ENCODE results near the gene MTCL1. TPM values are rescaled to one million over a fixed set of nuclear protein-coding genes. Genes with fewer than 3 reads are reported as not detected.

The MTCL1 gene
- total RNA-seq, 1 donor from 2014 or later, result 0.50 TPM

DNA sequence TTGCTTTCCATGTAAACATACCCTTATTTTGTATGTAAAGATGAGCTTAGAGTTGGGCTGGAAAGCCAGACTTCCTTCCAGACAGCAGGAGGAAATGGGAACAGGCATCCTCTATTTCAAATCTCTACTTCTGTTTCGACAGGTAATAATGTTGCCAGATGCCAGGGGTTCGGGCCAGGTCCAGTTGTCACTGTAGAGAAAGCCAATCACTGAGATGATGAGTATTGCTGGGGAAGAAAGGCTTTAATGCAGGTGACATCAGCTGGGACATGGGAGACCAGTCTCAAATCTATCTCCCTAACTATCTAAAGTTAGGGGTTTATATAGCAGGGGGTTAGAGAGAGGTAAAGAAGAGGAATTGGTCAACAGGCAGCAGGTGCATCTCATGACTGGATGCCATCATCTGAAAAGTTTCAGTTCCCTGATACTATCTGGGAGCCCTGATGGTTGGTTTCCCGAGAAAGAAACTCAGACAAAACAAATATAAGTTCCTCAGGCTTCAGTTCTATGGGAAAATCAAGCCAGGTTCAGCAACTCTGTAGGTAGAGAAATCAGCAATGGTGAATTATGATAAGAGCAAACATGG is 9.3 kb upstream of the MTCL1 start:
- Mint-ChIP-seq H3K4me3 (ENCODE audit: low read depth) (no peak overlapping the region), H3K27me3 (ENCODE audit: low read depth) (peaks cover 12% of the 10 kb centered on the region), H3K9me3 (no peaks in the 10 kb centered on the region), H3K36me3 (ENCODE audit: low read depth) (no peaks in the 10 kb centered on the region), H3K4me1 (ENCODE audit: low read depth) (no peaks in the 10 kb centered on the region), H3K27ac (no peak overlapping the region)
- DNase-seq (ENCODE audit: low spot score), result no peak
- intact Hi-C loops (cut with micrococcal nuclease), result loop anchor here (1.0 to 5.0 kb wide), 2 partner anchors 292 to 451 kb away; no protein-coding TSS in a partner anchor

DNA sequence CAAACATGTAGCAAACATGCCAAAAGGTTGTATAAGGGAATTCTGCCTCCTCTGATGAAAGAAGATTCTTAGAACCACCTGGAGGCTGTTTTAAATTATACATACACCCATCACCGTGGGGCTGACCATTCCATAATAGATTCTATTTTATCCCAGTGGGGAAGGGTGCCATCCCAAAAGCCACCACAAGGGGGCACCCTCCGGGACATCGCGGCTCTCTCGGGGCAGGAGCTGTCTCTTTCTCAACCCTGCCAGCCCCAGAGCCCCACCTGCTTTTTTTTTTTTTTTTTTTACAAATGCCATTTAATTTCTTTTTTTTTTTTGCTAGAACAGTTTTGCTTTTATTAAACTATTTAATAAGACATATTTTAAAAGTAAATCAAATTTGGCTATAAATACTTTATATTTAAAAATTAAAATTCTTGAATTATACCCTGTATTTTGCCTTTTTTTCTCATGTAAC is 8.6 kb upstream of the MTCL1 start:
- Mint-ChIP-seq H3K9me3 (no peaks in the 10 kb centered on the region), H3K4me1 (ENCODE audit: low read depth) (no peaks in the 10 kb centered on the region), H3K36me3 (ENCODE audit: low read depth) (no peaks in the 10 kb centered on the region), H3K27me3 (ENCODE audit: low read depth) (peaks cover 19% of the 10 kb centered on the region), H3K27ac (no peak overlapping the region), H3K4me3 (ENCODE audit: low read depth) (no peak overlapping the region)
- intact Hi-C loops (cut with micrococcal nuclease), result loop anchor here (1.0 to 5.0 kb wide), 2 partner anchors 292 to 451 kb away; no protein-coding TSS in a partner anchor
- peak; percentile 56 for DNase-seq (ENCODE audit: low spot score)

DNA sequence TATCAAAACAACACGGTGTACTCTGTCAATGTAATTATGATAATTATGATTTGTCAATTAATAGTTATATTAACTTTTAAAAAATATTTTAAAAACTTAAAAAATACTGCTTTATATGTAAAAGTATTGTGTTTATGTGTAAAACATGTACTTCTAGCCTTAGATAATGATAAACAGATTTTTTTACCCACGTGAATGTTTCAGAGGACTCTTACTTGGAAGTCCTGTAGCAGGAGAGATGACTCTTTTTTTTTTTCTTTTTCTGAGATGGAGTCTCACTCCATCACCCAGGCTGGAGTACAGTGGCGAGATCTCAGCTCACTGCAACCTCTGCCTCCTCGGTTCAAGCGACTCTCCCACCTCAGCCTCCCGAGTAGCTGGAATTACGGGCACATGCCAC is 6.2 kb upstream of the MTCL1 start:
- DNase-seq (ENCODE audit: low spot score), result no peak
- peaks cover 3% of the 10 kb centered on the region for H3K4me1 Mint-ChIP-seq (ENCODE audit: low read depth)

DNA sequence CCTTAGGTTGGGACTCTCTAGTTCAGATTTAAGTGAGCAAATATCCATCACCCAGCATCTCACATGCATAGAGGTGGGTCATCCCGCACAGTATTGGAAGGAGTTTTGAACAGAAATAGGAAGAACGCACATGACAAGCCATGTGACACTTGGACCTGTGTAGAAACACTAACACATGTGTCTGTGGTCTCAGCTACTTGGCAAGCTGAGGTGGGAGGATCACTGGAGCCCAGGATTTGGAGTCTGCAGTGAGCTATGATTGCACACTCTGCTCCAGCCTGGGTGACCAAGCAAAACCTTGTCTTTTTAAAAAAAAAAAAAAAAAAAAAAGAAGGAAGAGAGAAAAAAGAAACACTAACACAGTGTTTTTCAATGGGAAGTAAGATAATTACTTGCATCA is 5.4 kb upstream of the MTCL1 start:
- no peak overlapping the region for H3K27ac Mint-ChIP-seq
- H3K36me3 Mint-ChIP-seq (ENCODE audit: low read depth), result no peaks in the 10 kb centered on the region
- intact Hi-C loops (cut with micrococcal nuclease), result loop anchor here (5.0 to 10.0 kb wide), 4 partner anchors 95 to 777 kb away; partner anchors contain the start of genes RAB12, RALBP1 and TWSG1
- H3K9me3 Mint-ChIP-seq, result no peaks in the 10 kb centered on the region
- peaks cover 9% of the 10 kb centered on the region for H3K4me1 Mint-ChIP-seq (ENCODE audit: low read depth)
- peaks cover 47% of the 10 kb centered on the region for H3K27me3 Mint-ChIP-seq (ENCODE audit: low read depth)
- no peak for DNase-seq (ENCODE audit: low spot score)
- H3K4me3 Mint-ChIP-seq (ENCODE audit: low read depth), result no peak overlapping the region

More for the DNA sequence above, 6.2 kb upstream of the MTCL1 start:
- intact Hi-C loops (cut with micrococcal nuclease), result loop anchor here (5.0 kb wide), 1 partner anchor 448 kb away; no protein-coding TSS in a partner anchor
- H3K27ac Mint-ChIP-seq, result no peak overlapping the region
- no peaks in the 10 kb centered on the region for H3K9me3 Mint-ChIP-seq
- no peak overlapping the region for H3K4me3 Mint-ChIP-seq (ENCODE audit: low read depth)
- H3K36me3 Mint-ChIP-seq (ENCODE audit: low read depth), result no peaks in the 10 kb centered on the region
- peaks cover 40% of the 10 kb centered on the region for H3K27me3 Mint-ChIP-seq (ENCODE audit: low read depth)

DNA sequence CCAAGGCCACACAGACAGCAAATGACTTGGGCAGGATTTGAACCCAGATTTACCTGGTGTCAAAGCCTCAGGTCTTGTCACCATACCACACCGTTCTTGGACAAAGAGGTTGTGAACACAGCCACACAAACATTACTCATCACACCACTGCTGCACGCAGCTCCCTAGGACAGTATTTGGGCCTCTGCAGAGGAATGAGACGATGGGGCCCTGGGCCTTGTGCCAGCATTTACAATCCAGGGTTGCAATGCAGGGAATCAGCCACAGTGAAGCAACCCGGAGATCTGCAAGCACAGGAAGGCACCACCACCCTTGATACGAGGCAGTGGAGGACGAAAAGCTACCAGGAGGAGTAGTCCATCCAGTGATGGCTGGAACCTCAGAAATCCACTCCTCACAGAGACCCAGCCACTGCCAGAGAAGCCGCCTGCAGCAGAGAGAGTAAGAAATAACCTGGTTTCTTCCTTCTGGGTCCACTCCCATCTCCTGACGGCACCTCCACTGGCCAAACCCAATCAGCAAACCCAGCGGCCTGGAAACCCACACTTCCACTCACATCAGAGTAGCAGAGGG is 3.7 kb upstream of the MTCL1 start:
- Mint-ChIP-seq H3K36me3 (ENCODE audit: low read depth) (no peaks in the 10 kb centered on the region), H3K27me3 (ENCODE audit: low read depth) (peaks cover 47% of the 10 kb centered on the region), H3K4me1 (ENCODE audit: low read depth) (peaks cover 9% of the 10 kb centered on the region), H3K9me3 (no peaks in the 10 kb centered on the region), H3K4me3 (ENCODE audit: low read depth) (no peak overlapping the region), H3K27ac (no peak overlapping the region)
- no peak for DNase-seq (ENCODE audit: low spot score)
- intact Hi-C loops (cut with micrococcal nuclease), result loop anchor here (5.0 to 10.0 kb wide), 3 partner anchors 97 to 776 kb away; partner anchors contain the start of genes RAB12, RALBP1 and TWSG1

DNA sequence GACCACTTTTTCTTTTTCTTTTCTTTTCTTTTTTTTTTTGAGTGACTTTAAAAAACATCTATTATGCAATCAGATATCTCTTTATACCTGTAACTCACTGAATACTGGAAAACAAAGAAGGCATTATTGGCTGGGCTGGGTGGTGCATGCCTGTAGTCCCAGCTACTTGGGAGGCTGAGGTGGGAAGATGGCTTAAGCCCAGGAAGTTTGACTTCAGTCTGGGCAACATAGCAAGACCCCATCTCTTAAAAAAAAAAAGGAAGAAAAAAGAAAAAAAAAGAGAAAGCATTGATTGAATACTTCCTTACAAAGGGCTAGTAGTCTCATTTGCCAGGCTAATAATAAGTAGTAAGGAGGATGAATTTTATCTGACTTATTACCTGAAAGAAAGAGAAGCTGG is 2.7 kb upstream of the MTCL1 start:
- no peaks in the 10 kb centered on the region for H3K36me3 Mint-ChIP-seq (ENCODE audit: low read depth)
- intact Hi-C loops (cut with micrococcal nuclease), result loop anchor here (5.0 to 10.0 kb wide), 3 partner anchors 98 to 775 kb away; partner anchors contain the start of genes RAB12, RALBP1 and TWSG1
- H3K4me3 Mint-ChIP-seq (ENCODE audit: low read depth), result no peak overlapping the region
- H3K9me3 Mint-ChIP-seq, result no peaks in the 10 kb centered on the region
- H3K27me3 Mint-ChIP-seq (ENCODE audit: low read depth), result peaks cover 58% of the 10 kb centered on the region
- DNase-seq (ENCODE audit: low spot score), result no peak
- peaks cover 13% of the 10 kb centered on the region for H3K4me1 Mint-ChIP-seq (ENCODE audit: low read depth)
- no peak overlapping the region for H3K27ac Mint-ChIP-seq

DNA sequence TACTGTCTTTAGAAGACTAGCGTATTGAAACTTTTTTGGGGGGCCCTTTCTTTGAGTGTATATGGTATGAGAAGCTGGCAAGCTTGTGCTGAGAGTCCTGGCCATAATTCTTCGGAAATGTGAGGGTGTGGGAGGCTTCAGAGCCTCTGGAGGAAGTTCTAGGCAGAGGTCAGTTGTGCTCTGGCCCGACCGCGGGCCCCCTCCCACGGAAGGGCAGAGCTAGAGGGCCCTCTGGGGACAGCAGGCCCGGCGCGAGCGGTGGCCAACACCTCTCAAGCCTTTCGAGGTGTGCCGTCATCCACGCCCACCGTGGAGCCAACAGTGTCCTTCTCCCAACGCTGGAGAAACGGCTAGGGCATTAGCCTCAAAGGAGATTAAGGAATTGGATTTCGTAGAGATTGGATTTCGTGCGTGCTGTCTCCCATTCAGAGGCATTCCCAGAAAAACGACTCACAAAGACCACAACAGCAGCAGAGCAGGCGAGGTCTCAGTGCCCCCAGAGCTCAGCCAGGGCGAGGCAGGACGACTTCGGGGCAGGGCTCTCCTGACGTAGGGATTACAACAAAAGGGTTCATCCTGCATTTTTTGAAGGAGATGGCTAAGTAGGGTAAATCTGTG is 2.2 kb upstream of the MTCL1 start:
- H3K4me3 Mint-ChIP-seq (ENCODE audit: low read depth), result no peak overlapping the region
- no peak overlapping the region for H3K27ac Mint-ChIP-seq
- no peak for DNase-seq (ENCODE audit: low spot score)
- H3K27me3 Mint-ChIP-seq (ENCODE audit: low read depth), result peaks cover 63% of the 10 kb centered on the region
- intact Hi-C loops (cut with micrococcal nuclease), result loop anchor here (5.0 to 10.0 kb wide), 3 partner anchors 98 to 774 kb away; partner anchors contain the start of genes RAB12, RALBP1 and TWSG1
- H3K4me1 Mint-ChIP-seq (ENCODE audit: low read depth), result peaks cover 13% of the 10 kb centered on the region
- H3K9me3 Mint-ChIP-seq, result no peaks in the 10 kb centered on the region
- no peaks in the 10 kb centered on the region for H3K36me3 Mint-ChIP-seq (ENCODE audit: low read depth)

DNA sequence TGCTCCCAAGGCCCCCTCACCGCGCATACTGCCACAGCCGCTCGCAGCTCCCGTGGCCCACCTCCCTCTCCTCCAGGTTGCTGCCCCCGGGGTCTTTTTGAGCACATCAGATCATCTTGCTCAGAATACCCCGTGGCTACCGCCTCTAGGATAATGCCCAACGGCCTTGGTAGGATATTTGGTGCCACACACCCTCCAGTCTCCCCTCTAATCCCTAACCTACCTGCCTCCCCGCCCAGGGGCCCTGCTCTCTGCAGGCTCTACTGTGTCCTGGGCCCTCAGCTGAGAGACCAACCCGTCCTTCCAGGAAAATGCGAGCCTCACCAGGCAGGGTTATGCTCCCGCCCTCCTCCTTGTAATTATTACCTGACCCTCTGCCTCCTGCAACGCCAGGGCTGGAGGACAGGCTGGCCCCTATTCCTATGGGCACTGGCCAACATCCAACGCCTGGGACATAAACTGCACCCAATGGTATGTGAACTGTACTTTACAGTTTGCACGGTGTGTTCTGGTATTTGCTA is 1.5 kb upstream of the MTCL1 start:
- peaks cover 69% of the 10 kb centered on the region for H3K27me3 Mint-ChIP-seq (ENCODE audit: low read depth)
- peak overlapping the region; percentile 85 for H3K4me3 Mint-ChIP-seq (ENCODE audit: low read depth)
- no peaks in the 10 kb centered on the region for H3K36me3 Mint-ChIP-seq (ENCODE audit: low read depth)

DNA sequence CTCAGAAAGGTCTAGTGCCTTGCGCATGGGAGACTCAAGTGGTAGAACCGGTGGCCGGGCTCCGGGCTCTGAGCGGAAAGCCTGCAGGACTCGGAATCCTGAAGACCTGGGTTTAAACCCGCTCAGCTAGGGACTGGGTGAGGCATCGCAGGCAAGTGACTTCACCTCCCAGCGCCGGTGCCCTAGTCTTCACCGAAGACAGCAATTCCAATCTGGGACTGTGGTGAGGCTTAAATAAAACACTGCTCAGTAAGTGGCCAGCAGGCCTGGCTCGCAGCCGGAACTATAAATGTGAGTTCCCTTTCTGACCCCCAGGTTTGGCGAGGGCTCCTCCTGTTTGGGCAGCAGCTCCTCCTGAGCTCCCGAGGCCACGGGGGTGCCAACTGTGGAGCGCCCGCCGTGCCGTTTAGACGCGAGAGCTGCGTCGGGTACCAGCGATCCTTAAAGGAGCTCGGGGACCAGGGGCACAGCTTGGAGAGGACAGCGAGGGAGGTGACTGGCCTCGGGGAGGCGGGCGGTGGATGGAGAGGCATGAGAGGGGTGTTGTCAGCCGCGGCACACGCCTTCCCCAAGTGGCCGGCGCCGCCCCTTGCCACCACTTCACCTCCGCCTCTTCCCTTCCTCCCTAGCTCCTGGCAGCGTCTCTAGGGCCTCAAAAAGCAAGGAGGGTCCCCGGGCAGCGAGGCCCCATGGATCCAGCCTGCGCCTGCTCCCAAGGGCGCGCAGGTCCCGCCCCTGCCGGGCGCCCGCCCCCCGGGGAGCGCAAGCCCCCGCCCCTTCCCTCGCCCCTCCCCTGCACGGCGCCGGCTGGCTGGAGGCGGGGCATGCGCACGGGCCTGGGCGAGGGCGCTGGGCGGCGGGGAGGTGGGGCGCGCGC is 757 bp upstream of the MTCL1 start:
- Mint-ChIP-seq H3K36me3 (ENCODE audit: low read depth) (no peaks in the 10 kb centered on the region), H3K27ac (no peak overlapping the region), H3K4me1 (ENCODE audit: low read depth) (peaks cover 13% of the 10 kb centered on the region), H3K9me3 (no peaks in the 10 kb centered on the region), H3K27me3 (ENCODE audit: low read depth) (peaks cover 72% of the 10 kb centered on the region), H3K4me3 (ENCODE audit: low read depth) (peak overlapping the region; percentile 85)
- DNase-seq (ENCODE audit: low spot score), result peak; percentile 77
- intact Hi-C loops (cut with micrococcal nuclease), result loop anchor here (5.0 to 10.0 kb wide), 3 partner anchors 100 to 773 kb away; partner anchors contain the start of genes RAB12, RALBP1 and TWSG1

More for the DNA sequence above, 1.5 kb upstream of the MTCL1 start:
- Mint-ChIP-seq H3K27ac (no peak overlapping the region), H3K9me3 (no peaks in the 10 kb centered on the region), H3K4me1 (ENCODE audit: low read depth) (peaks cover 13% of the 10 kb centered on the region)
- intact Hi-C loops (cut with micrococcal nuclease), result loop anchor here (5.0 to 10.0 kb wide), 3 partner anchors 99 to 773 kb away; partner anchors contain the start of genes RAB12, RALBP1 and TWSG1
- no peak for DNase-seq (ENCODE audit: low spot score)

DNA sequence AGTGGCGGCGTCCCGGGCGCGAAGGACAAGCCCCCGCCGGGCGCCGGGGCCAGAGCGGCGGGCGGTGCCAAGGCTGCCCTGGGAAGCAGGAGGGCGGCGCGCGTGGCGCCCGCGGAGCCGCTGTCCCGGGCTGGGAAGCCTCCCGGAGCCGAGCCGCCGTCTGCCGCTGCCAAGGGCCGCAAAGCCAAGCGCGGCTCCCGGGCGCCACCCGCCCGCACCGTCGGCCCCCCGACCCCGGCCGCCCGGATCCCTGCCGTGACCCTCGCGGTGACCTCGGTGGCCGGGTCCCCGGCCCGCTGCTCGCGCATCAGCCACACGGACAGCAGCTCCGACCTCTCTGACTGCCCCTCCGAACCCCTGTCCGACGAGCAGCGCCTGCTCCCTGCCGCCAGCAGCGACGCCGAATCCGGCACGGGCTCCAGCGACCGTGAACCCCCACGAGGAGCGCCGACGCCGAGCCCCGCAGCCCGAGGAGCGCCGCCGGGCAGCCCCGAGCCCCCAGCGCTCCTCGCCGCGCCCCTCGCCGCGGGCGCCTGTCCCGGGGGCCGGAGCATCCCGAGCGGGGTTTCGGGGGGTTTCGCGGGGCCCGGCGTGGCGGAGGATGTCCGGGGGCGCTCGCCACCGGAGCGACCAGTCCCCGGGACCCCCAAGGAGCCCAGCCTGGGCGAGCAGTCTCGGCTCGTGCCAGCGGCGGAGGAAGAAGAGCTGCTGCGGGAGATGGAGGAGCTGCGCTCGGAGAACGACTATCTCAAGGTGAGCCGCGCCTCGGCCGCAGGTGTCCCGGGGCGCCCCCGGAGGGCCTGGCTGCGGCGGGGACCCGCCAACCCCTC is 820 bp downstream of the MTCL1 start:
- Mint-ChIP-seq H3K9me3 (no peaks in the 10 kb centered on the region), H3K4me3 (ENCODE audit: low read depth) (peak overlapping the region; percentile 77), H3K4me1 (ENCODE audit: low read depth) (peaks cover 13% of the 10 kb centered on the region), H3K36me3 (ENCODE audit: low read depth) (no peaks in the 10 kb centered on the region), H3K27ac (no peak overlapping the region), H3K27me3 (ENCODE audit: low read depth) (peaks cover 65% of the 10 kb centered on the region)
- DNase-seq (ENCODE audit: low spot score), result no peak
- intact Hi-C loops (cut with micrococcal nuclease), result loop anchor here (10.0 kb wide), 1 partner anchor 101 kb away; the partner anchor contains the start of gene RAB12

DNA sequence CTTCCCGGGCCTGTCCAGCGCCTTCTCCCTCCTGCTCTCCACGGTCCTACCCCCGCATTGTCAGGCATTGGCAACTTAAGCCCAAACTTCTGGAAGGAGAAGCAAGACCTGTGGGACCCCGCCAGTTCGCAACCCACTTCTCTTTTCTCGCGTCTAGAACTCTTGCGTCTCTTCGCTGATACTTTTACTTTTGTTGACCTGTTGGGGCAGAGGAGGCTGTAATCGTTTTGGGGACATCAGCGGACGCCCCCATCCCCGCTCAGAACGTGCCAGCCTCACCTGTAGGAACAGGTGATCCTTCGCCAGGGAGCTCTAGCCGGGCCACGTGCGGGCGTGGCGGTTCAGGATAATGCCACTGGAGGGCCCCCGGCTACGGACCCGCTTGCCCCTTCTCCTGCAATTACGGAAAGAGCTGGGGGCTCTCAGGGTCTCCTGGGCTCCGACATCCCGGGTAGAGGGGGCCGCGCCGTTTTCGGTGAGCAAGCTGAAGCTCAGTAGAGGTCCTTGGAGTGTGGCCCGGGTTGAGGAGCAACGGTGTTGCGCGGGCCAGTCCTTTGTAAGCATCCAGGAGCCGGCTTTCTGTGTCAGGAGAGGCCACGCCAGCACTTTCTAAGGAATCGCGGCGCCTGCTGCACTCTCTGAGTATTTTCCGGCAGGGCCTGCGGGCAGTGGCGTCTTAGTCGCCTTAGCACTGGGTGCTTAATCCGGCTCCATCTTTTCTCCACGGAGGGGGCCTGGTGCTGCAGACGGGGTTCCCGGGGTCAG is 1.6 kb downstream of the MTCL1 start:
- H3K4me3 Mint-ChIP-seq (ENCODE audit: low read depth), result peak overlapping the region; percentile 77
- peaks cover 59% of the 10 kb centered on the region for H3K27me3 Mint-ChIP-seq (ENCODE audit: low read depth)
- H3K9me3 Mint-ChIP-seq, result no peaks in the 10 kb centered on the region
- DNase-seq (ENCODE audit: low spot score), result no peak
- no peak overlapping the region for H3K27ac Mint-ChIP-seq
- H3K36me3 Mint-ChIP-seq (ENCODE audit: low read depth), result no peaks in the 10 kb centered on the region
- H3K4me1 Mint-ChIP-seq (ENCODE audit: low read depth), result peaks cover 13% of the 10 kb centered on the region
- intact Hi-C loops (cut with micrococcal nuclease), result loop anchor here (10.0 kb wide), 1 partner anchor 102 kb away; the partner anchor contains the start of gene RAB12
